Measurements from ENCODE around the gene OR7G3.

Gene OR7G3

DNA sequence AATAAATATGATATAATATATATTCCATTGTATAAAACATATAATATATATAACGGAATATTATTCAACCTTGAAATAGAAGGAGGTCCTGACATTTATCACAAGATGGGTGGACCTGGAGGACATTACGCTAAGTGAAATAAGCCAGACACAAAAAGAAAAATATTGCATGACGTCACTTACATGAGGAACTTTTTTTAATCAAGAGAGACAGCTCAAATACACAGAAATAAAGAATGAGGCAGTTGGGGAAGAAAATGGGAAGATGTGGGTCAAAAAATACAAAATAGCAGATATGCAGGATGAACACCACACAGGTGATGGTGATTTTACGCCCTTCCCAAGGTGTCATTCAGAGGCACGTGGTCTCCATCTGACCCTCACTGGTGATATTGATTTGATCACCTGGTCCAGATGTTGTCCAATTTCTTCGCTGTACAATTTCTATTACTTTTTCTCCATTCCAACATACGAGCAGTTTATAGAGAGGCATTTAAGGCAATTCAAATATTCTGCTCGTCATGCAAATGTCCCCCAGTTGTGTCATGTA, 12.9 kb upstream of the OR7G3 start:
- Histone ChIP-seq H2AFZ (ENCODE audit: low read length) (peak overlapping the region; percentile 100), H3F3A (ENCODE audit: low read depth) (no peaks in the 10 kb centered on the region), H3K27me3 (ENCODE audit: insufficient read depth, low read length, poor library complexity, severe bottlenecking) (no peaks in the 10 kb centered on the region), H3K36me3 (ENCODE audit: insufficient read depth, low read length) (no peaks in the 10 kb centered on the region), H3K79me2 (ENCODE audit: insufficient read depth, low read length) (peaks cover 45% of the 10 kb centered on the region), H3K9me2 (replicated peaks; ENCODE audit: low read depth, low read length) (no peaks in the 10 kb centered on the region), H3K4me1 (ENCODE audit: insufficient read depth, low read length, poor library complexity, severe bottlenecking) (peaks cover 29% of the 10 kb centered on the region), H3K4me3 (ENCODE audit: low read length, poor library complexity, severe bottlenecking) (peak overlapping the region; percentile 93), H3K9ac (ENCODE audit: low read depth, low read length, poor library complexity, severe bottlenecking) (peak overlapping the region; percentile 92), H4K20me1 (ENCODE audit: insufficient read depth, low read length, poor library complexity, severe bottlenecking) (peaks cover 26% of the 10 kb centered on the region), H3K4me2 (ENCODE audit: low read depth, low read length, poor library complexity, severe bottlenecking) (peak overlapping the region; percentile 95), H3K9me3 (ENCODE audit: insufficient read depth, low read depth, low read length) (peaks cover 2% of the 10 kb centered on the region; the same call in 1 of the 2 replicates)
- TF ChIP-seq, protein P1, sequence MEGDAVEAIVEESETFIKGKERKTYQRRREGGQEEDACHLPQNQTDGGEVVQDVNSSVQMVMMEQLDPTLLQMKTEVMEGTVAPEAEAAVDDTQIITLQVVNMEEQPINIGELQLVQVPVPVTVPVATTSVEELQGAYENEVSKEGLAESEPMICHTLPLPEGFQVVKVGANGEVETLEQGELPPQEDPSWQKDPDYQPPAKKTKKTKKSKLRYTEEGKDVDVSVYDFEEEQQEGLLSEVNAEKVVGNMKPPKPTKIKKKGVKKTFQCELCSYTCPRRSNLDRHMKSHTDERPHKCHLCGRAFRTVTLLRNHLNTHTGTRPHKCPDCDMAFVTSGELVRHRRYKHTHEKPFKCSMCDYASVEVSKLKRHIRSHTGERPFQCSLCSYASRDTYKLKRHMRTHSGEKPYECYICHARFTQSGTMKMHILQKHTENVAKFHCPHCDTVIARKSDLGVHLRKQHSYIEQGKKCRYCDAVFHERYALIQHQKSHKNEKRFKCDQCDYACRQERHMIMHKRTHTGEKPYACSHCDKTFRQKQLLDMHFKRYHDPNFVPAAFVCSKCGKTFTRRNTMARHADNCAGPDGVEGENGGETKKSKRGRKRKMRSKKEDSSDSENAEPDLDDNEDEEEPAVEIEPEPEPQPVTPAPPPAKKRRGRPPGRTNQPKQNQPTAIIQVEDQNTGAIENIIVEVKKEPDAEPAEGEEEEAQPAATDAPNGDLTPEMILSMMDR (conservative IDR thresholded peaks at IDR 0.05; ENCODE audit: low read length), result no peak
- no peak for TF ChIP-seq EZH2phosphoT487 (IDR thresholded peaks at IDR 0.05; ENCODE audit: borderline replicate concordance)

DNA sequence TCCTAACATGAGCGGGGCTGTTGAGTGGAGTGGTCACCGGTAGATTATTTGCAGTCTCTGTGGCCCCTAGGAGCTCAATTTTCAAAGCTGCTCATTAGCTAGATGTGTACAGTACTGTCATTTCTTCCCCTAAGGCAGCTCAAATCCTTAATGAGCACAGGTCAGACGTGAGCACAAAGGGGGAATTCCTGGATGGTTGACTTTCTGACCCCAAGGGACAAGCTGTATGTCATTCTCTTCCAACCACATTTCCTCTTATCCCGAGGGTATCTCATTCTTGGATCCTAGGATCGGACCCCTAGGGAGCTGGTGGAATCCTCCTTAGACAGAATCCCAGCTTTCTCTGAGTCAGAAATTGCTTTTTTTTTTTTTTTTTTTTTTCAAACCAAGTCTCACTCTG, 5.7 kb upstream of the OR7G3 start:
- Histone ChIP-seq H3K9me2 (replicated peaks; ENCODE audit: low read depth, low read length) (no peaks in the 10 kb centered on the region), H3K4me2 (ENCODE audit: low read depth, low read length, poor library complexity, severe bottlenecking) (no peak overlapping the region), H3F3A (ENCODE audit: low read depth) (no peaks in the 10 kb centered on the region), H3K36me3 (ENCODE audit: insufficient read depth, low read length) (no peaks in the 10 kb centered on the region), H4K20me1 (ENCODE audit: insufficient read depth, low read length, poor library complexity, severe bottlenecking) (no peaks in the 10 kb centered on the region), H3K79me2 (ENCODE audit: insufficient read depth, low read length) (no peaks in the 10 kb centered on the region), H3K4me1 (ENCODE audit: insufficient read depth, low read length, poor library complexity, severe bottlenecking) (peaks cover 4% of the 10 kb centered on the region), H3K4me3 (ENCODE audit: low read length, poor library complexity, severe bottlenecking) (no peak overlapping the region), H3K27me3 (ENCODE audit: insufficient read depth, low read length, poor library complexity, severe bottlenecking) (no peaks in the 10 kb centered on the region), H2AFZ (ENCODE audit: low read length) (no peak overlapping the region), H3K9ac (ENCODE audit: low read depth, low read length, poor library complexity, severe bottlenecking) (no peak overlapping the region), H3K9me3 (ENCODE audit: insufficient read depth, low read depth, low read length) (no peaks in the 10 kb centered on the region)
- TF ChIP-seq, protein P1 (conservative IDR thresholded peaks at IDR 0.05; ENCODE audit: low read length), result no peak
- no peak for TF ChIP-seq EZH2phosphoT487 (IDR thresholded peaks at IDR 0.05; ENCODE audit: borderline replicate concordance)

DNA sequence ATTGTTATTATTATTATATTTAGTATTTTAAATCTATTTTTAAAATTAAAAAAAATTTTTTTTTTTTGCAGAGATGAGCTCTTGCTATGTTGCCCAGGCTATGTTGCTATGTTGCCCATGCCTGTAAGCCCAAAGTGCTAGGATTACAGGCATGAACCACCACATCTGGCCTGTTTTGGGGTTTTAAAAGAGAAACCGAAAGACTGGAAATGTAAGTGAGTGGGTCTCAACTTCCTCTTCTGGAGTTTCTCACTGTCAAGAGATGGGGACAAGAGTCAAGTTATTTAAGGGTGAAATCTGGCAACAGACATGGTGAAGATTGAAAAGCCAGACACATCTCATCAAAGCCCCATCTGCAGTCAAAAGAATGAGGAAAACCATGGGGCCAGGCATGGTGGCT, 4.2 kb upstream of the OR7G3 start:
- H3K9ac ChIP-seq (ENCODE audit: low read depth, low read length, poor library complexity, severe bottlenecking), result no peak overlapping the region
- H3F3A ChIP-seq (ENCODE audit: low read depth), result no peaks in the 10 kb centered on the region
- H2AFZ ChIP-seq (ENCODE audit: low read length), result no peak overlapping the region
- no peaks in the 10 kb centered on the region for H4K20me1 ChIP-seq (ENCODE audit: insufficient read depth, low read length, poor library complexity, severe bottlenecking)
- TF ChIP-seq EZH2phosphoT487 (IDR thresholded peaks at IDR 0.05; ENCODE audit: borderline replicate concordance), result no peak
- TF ChIP-seq, protein P1 (conservative IDR thresholded peaks at IDR 0.05; ENCODE audit: low read length), result no peak
- no peak overlapping the region for H3K4me3 ChIP-seq (ENCODE audit: low read length, poor library complexity, severe bottlenecking)
- no peaks in the 10 kb centered on the region for H3K9me3 ChIP-seq (ENCODE audit: insufficient read depth, low read depth, low read length)
- no peaks in the 10 kb centered on the region for H3K9me2 ChIP-seq (replicated peaks; ENCODE audit: low read depth, low read length)
- H3K4me2 ChIP-seq (ENCODE audit: low read depth, low read length, poor library complexity, severe bottlenecking), result no peak overlapping the region
- no peaks in the 10 kb centered on the region for H3K36me3 ChIP-seq (ENCODE audit: insufficient read depth, low read length)
- H3K79me2 ChIP-seq (ENCODE audit: insufficient read depth, low read length), result no peaks in the 10 kb centered on the region
- no peaks in the 10 kb centered on the region for H3K4me1 ChIP-seq (ENCODE audit: insufficient read depth, low read length, poor library complexity, severe bottlenecking)
- H3K27me3 ChIP-seq (ENCODE audit: insufficient read depth, low read length, poor library complexity, severe bottlenecking), result no peaks in the 10 kb centered on the region
